ENCODE measurements around the gene NEMP1. TPM values are rescaled to one million over a fixed set of nuclear protein-coding genes. Genes with fewer than 3 reads are reported as not detected.

The NEMP1 gene
- total and polyA plus RNA-seq, 2 of the 13 experiments (the other 11 are each of a cell fraction or from before 2014, with no cell fraction given) = 11.4 to 12.9 TPM

- BruUV-seq (replicated peaks) = no TSS peak
- Histone ChIP-seq H3K4me3 (replicated peaks in 1 of 3; ENCODE audit: insufficient read depth in 1 of 3, low read depth in 2 of 3, low read length in 3 of 3) (no peak overlapping the region), H3K27me3 (ENCODE audit: control insufficient read depth in 1 of 2, insufficient read depth in 2 of 2, low read length in 2 of 2) (no peaks in the 10 kb centered on the region), H3K27ac (ENCODE audit: extremely low read length, insufficient read depth, low read length) (no peak overlapping the region), H3K9me3 (ENCODE audit: low read length) (no peaks in the 10 kb centered on the region), H3K79me2 (ENCODE audit: insufficient read depth, low read length) (no peaks in the 10 kb centered on the region), H3K9ac (ENCODE audit: insufficient read depth, low read depth, low read length) (no peak overlapping the region), H3K36me3 (replicated peaks in 1 of 2; ENCODE audit: control insufficient read depth in 1 of 2, insufficient read depth in 2 of 2, low read length in 2 of 2) (no peaks in the 10 kb centered on the region), H3K4me1 (ENCODE audit: insufficient read depth, low read length) (peaks cover 11% of the 10 kb centered on the region), H2AFZ (ENCODE audit: low read length) (no peak overlapping the region), H3K4me2 (ENCODE audit: low read depth, low read length) (no peak overlapping the region), H4K20me1 (ENCODE audit: insufficient read depth, low read length) (no peaks in the 10 kb centered on the region)
- ChIA-PET CTCF (ENCODE audit: low intra/inter-chr PET ratio, low total read pairs) (interaction anchor here (0.8 kb wide), 1 partner anchor 30 kb away, joined by 3 read pairs; no protein-coding TSS in a partner anchor), POLR2A (interaction anchor here (0.7 to 1.1 kb wide), 2 partner anchors 13 to 81 kb away, joined by 4 to 5 read pairs; no protein-coding TSS in a partner anchor)
- WGBS (ENCODE audit: low lambda C conversion rate) = 55% methylated on average over 2 of the region's 2 CpGs
- in situ Hi-C loops (cut with HindIII; ENCODE audit: extremely low pct_ligation_motif_present, low pct_unique_long_range_greater_than_20kb) (no loop called here), intact Hi-C loops (cut with micrococcal nuclease; ENCODE audit: unreplicated experiment) (no loop called here)
- ATAC-seq (peak; percentile 50; the same call in 2 of the 3 replicates), DNase-seq (ENCODE audit: low spot score) (peak; percentile 28), FAIRE-seq (peak; percentile 32)
- peak; percentile 25; the same call in 1 of the 2 replicates for TF ChIP-seq RAD21 (CRISPR knock-in tag; IDR thresholded peaks at IDR 0.05)
- peak; percentile 52 for TF ChIP-seq CTCF (CRISPR knock-in tag; IDR thresholded peaks at IDR 0.05)
- peak; percentile 50; the same call in 1 of the 2 replicates for TF ChIP-seq TFAP4 (IDR thresholded peaks at IDR 0.05; ENCODE audit: borderline replicate concordance, low read depth)
- TF ChIP-seq RFXANK (CRISPR knock-in tag; IDR thresholded peaks at IDR 0.05) = no peak
- TF ChIP-seq STAG1 (CRISPR knock-in tag; IDR thresholded peaks at IDR 0.05) = peak; percentile 58
These were observed 47.4 kb downstream of the NEMP1 start for GRCh38 chr12:57031138-57031725.

GRCh38 chr12:57029457-57029856 is 49.1 kb downstream of the NEMP1 start:
- Histone ChIP-seq H3K36me3 (replicated peaks in 1 of 2; ENCODE audit: control insufficient read depth in 1 of 2, insufficient read depth in 2 of 2, low read length in 2 of 2) (no peaks in the 10 kb centered on the region), H3K4me1 (ENCODE audit: insufficient read depth, low read length) (peaks cover 11% of the 10 kb centered on the region), H3K27me3 (ENCODE audit: control insufficient read depth in 1 of 2, insufficient read depth in 2 of 2, low read length in 2 of 2) (no peaks in the 10 kb centered on the region), H3K4me2 (ENCODE audit: low read depth, low read length) (no peak overlapping the region), H2AFZ (ENCODE audit: low read length) (no peak overlapping the region), H3K79me2 (ENCODE audit: insufficient read depth, low read length) (no peaks in the 10 kb centered on the region), H4K20me1 (ENCODE audit: insufficient read depth, low read length) (no peaks in the 10 kb centered on the region), H3K27ac (ENCODE audit: extremely low read length, insufficient read depth, low read length) (no peak overlapping the region), H3K9ac (ENCODE audit: insufficient read depth, low read depth, low read length) (no peak overlapping the region), H3K4me3 (replicated peaks in 1 of 3; ENCODE audit: insufficient read depth in 1 of 3, low read depth in 2 of 3, low read length in 3 of 3) (no peak overlapping the region), H3K9me3 (ENCODE audit: low read length) (no peaks in the 10 kb centered on the region)
- DNase-seq (ENCODE audit: low spot score) (no peak), ATAC-seq (no peak), FAIRE-seq (no peak)
- BruUV-seq (replicated peaks) = no TSS peak
- WGBS (ENCODE audit: low lambda C conversion rate) = 95% methylated on average over 6 of the region's 7 CpGs
- in situ Hi-C loops (cut with HindIII; ENCODE audit: extremely low pct_ligation_motif_present, low pct_unique_long_range_greater_than_20kb) (no loop called here), intact Hi-C loops (cut with micrococcal nuclease; ENCODE audit: unreplicated experiment) (no loop called here)
- POLR2A ChIA-PET = interaction anchor here (0.7 kb wide), 1 partner anchor 256 kb away, joined by 3 read pairs; no protein-coding TSS in a partner anchor
- CTCF ChIA-PET (ENCODE audit: low intra/inter-chr PET ratio, low total read pairs) = no interaction called here
- TF ChIP-seq ZNF335 (CRISPR knock-in tag; IDR thresholded peaks at IDR 0.05) (no peak), PHF20 (CRISPR knock-in tag; IDR thresholded peaks at IDR 0.05) (no peak), ZNF225 (CRISPR knock-in tag; IDR thresholded peaks at IDR 0.05) (no peak), ZBTB3 (CRISPR knock-in tag; IDR thresholded peaks at IDR 0.05; ENCODE audit: borderline replicate concordance, low read depth) (no peak), SALL1 (CRISPR knock-in tag; IDR thresholded peaks at IDR 0.05) (no peak), TEF (CRISPR knock-in tag; IDR thresholded peaks at IDR 0.05) (no peak), ZNF513 (CRISPR knock-in tag; conservative IDR thresholded peaks at IDR 0.05) (no peak)

Measured in HepG2 (cell line).